Measurements from ENCODE around the gene FAM174A.

- TF ChIP-seq POLR2A (IDR thresholded peaks at IDR 0.05) (no peak), POLR2AphosphoS5 (IDR thresholded peaks at IDR 0.05) (no peak), EP300 (IDR thresholded peaks at IDR 0.05) (no peak)
- TF ChIP-seq, protein P1, sequence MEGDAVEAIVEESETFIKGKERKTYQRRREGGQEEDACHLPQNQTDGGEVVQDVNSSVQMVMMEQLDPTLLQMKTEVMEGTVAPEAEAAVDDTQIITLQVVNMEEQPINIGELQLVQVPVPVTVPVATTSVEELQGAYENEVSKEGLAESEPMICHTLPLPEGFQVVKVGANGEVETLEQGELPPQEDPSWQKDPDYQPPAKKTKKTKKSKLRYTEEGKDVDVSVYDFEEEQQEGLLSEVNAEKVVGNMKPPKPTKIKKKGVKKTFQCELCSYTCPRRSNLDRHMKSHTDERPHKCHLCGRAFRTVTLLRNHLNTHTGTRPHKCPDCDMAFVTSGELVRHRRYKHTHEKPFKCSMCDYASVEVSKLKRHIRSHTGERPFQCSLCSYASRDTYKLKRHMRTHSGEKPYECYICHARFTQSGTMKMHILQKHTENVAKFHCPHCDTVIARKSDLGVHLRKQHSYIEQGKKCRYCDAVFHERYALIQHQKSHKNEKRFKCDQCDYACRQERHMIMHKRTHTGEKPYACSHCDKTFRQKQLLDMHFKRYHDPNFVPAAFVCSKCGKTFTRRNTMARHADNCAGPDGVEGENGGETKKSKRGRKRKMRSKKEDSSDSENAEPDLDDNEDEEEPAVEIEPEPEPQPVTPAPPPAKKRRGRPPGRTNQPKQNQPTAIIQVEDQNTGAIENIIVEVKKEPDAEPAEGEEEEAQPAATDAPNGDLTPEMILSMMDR (IDR thresholded peaks at IDR 0.05) = no peak
These were observed 81.8 kb downstream of the FAM174A start for GRCh38 chr5:100616981-100617380.
